WTC11 (cell line): ENCODE measurements around the gene STYK1. TPM values are rescaled to one million over a fixed set of nuclear protein-coding genes. Genes with fewer than 3 reads are reported as not detected.
"Not testable (repeated sequence)": the region's sequence is repeated elsewhere in the genome, so short reads cannot be mapped to it uniquely, and the experiment has no call there.

ENCODE experiments used
- ATAC-seq: fragments of 200-7000 bp; cut with Tn5 transposase; 2 replicates; pipeline ENCODE4 v1.10.0; 2021; ENCODE audit warnings: mild to moderate bottlenecking, moderate library complexity
- CTCF ChIA-PET: fragments of 300-600 bp; sonication (Branson Sonifier 250); formaldehyde crosslinking; loops from one replicate; lab custom pipeline; 2021; ENCODE audit warnings: antibody characterized with exemption; lab: Charles Lee
- POLR2A ChIA-PET: fragments of 350-600 bp; sonication (Branson Sonifier 250); formaldehyde crosslinking; loops from one replicate; lab custom pipeline; 2021; ENCODE audit warnings: antibody characterized with exemption; lab: Charles Lee
- DNase-seq: peaks from one replicate; pipeline ENCODE4 v3.0.0; 2021; ENCODE audit warnings: low spot score
- H3K27ac Mint-ChIP-seq: 2 replicates; pipeline ENCODE4 v1.8.0; 2021; ENCODE audit warnings: mixed read lengths
- H3K27me3 Mint-ChIP-seq: 2 replicates; pipeline ENCODE4 v1.8.0; 2021; ENCODE audit warnings: low read depth, mild to moderate bottlenecking, moderate library complexity, mixed read lengths
- H3K36me3 Mint-ChIP-seq: 2 replicates; pipeline ENCODE4 v1.8.0; 2021; ENCODE audit warnings: mixed read lengths
- H3K4me1 Mint-ChIP-seq: 2 replicates; pipeline ENCODE4 v1.8.0; 2022; ENCODE audit warnings: mixed read lengths
- H3K4me3 Mint-ChIP-seq: 2 replicates; pipeline ENCODE4 v1.8.0; 2021; ENCODE audit warnings: mild to moderate bottlenecking, moderate library complexity, mixed read lengths
- H3K9me3 Mint-ChIP-seq: 2 replicates; pipeline ENCODE4 v1.8.0; 2021; ENCODE audit warnings: mixed read lengths
- ATF6 ChIP-seq: sonication (generic); formaldehyde crosslinking; IDR thresholded peaks from 2 replicates; pipeline ENCODE4 v1.8.1; 2023; ENCODE audit warnings: mild to moderate bottlenecking, missing genetic modification reagents
- FOXP1 ChIP-seq: sonication (generic); formaldehyde crosslinking; IDR thresholded peaks from 2 replicates; pipeline ENCODE4 v1.8.0; 2022; ENCODE audit warnings: missing genetic modification reagents, mild to moderate bottlenecking, moderate library complexity, borderline replicate concordance
- MAX ChIP-seq: sonication (generic); formaldehyde crosslinking; IDR thresholded peaks from 2 replicates; pipeline ENCODE4 v1.8.0; 2022; ENCODE audit warnings: mild to moderate bottlenecking, missing genetic modification reagents
- MXD4 ChIP-seq: fragments of 250-450 bp; sonication (Bioruptor Pico); IDR thresholded peaks from 2 replicates; pipeline ENCODE4 v1.8.0; 2021; ENCODE audit warnings: mild to moderate bottlenecking, moderate library complexity, borderline replicate concordance
- NFE2L1 ChIP-seq: sonication (generic); formaldehyde crosslinking; IDR thresholded peaks from 2 replicates; pipeline ENCODE4 v1.8.1; 2023; ENCODE audit warnings: missing genetic modification reagents
- NR2C2 ChIP-seq: sonication (generic); formaldehyde crosslinking; IDR thresholded peaks from 2 replicates; pipeline ENCODE4 v1.8.0; 2022; ENCODE audit warnings: mild to moderate bottlenecking, missing genetic modification reagents
- RELA ChIP-seq: sonication (generic); formaldehyde crosslinking; IDR thresholded peaks from 2 replicates; pipeline ENCODE4 v1.8.1; 2022; ENCODE audit warnings: missing genetic modification reagents, mild to moderate bottlenecking, borderline replicate concordance
- SMAD3 ChIP-seq: sonication (generic); formaldehyde crosslinking; IDR thresholded peaks from 2 replicates; pipeline ENCODE4 v1.8.0; 2022; ENCODE audit warnings: missing genetic modification reagents, mild to moderate bottlenecking, borderline replicate concordance
- TCF7 ChIP-seq: sonication (generic); formaldehyde crosslinking; IDR thresholded peaks from 2 replicates; pipeline ENCODE4 v1.8.0; 2022; ENCODE audit warnings: mild to moderate bottlenecking, low read depth, missing genetic modification reagents, moderate library complexity
- ZNF671 ChIP-seq: fragments of 250-450 bp; sonication (Bioruptor Pico); IDR thresholded peaks from 2 replicates; pipeline ENCODE4 v1.8.0; 2021; ENCODE audit warnings: mild to moderate bottlenecking
- total RNA-seq: library from RNA; stranded (reverse); gene quantifications from 3 replicates; pipeline ENCODE4 v1.2.3, GENCODE V29; 2021
- TF ChIP-seq, protein P1 (sequence below): fragments of 250-450 bp; sonication (Bioruptor Pico); IDR thresholded peaks from 2 replicates; pipeline ENCODE4 v1.8.0; 2021; ENCODE audit warnings: mild to moderate bottlenecking
- TF ChIP-seq, protein P2 (sequence below): sonication (generic); formaldehyde crosslinking; conservative IDR thresholded peaks from 2 replicates; pipeline ENCODE4 v1.8.1; 2022; ENCODE audit warnings: mild to moderate bottlenecking, missing genetic modification reagents

The STYK1 gene
- total RNA-seq, 1 experiment from 2014 or later, result 1.6 TPM

DNA sequence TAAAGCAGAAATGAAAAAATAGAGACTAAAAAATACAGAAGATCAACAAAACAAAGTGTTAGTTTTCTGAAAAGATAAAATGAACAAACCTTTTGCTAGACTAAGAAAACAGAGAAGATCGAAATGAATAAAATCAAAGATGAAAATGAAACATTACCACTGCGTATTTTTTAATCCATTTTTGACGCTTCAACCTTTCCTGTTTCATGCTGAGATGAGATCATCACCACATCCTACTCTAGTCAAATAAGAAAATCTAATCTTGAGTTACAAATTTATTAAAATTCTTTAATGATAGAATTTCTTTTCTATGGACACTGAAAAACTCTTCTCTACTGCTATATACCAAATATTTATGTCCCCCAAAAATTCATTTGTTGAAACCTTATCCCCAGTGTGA is 91.1 kb downstream of the STYK1 start (continued):
- TF ChIP-seq ATF6, result no peak
- TF ChIP-seq ZNF671, result no peak
- TF ChIP-seq MXD4 (CRISPR knock-in tag), result no peak

GRCh38 chr12:10582133-10582532 is 91.7 kb downstream of the STYK1 start:
- H3K27ac Mint-ChIP-seq, H3K4me3 Mint-ChIP-seq, DNase-seq, H3K27me3 Mint-ChIP-seq, CTCF ChIA-PET, H3K4me1 Mint-ChIP-seq, POLR2A ChIA-PET, ATAC-seq: not testable (repeated sequence)
- H3K9me3 Mint-ChIP-seq, result peaks cover 35% of the 10 kb centered on the region
- peaks cover 36% of the 10 kb centered on the region for H3K36me3 Mint-ChIP-seq

DNA sequence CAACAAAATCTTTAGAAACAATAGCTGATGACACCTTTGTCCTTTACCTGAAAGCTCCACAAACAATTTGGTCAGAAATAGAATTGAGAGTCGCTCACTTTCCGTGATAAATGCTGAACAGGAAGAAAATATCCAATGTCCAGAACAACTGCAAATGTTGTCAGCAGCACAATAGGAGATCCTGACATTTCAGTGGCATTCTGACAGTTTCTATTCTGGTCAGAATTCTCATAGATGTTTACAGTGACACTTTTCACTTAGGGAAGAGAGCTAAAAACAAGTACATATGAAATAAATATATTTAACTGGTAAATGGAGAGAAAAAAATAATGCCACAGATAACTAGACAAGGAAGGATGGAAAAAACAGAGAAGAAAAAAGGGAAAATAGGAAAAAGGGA is 99.5 kb downstream of the STYK1 start:
- peaks cover 40% of the 10 kb centered on the region for H3K4me1 Mint-ChIP-seq
- H3K36me3 Mint-ChIP-seq, result peaks cover 24% of the 10 kb centered on the region
- ChIA-PET POLR2A (no interaction called here), CTCF (no interaction called here)
- peaks cover 29% of the 10 kb centered on the region for H3K9me3 Mint-ChIP-seq
- no peak for ATAC-seq
- no peaks in the 10 kb centered on the region for H3K27me3 Mint-ChIP-seq
- H3K27ac Mint-ChIP-seq, result no peak overlapping the region
- H3K4me3 Mint-ChIP-seq, result no peak overlapping the region
- no peak for DNase-seq
- TF ChIP-seq ATF6 (no peak), NR2C2 (CRISPR knock-in tag) (no peak), NFE2L1 (CRISPR knock-in tag) (no peak), TCF7 (CRISPR knock-in tag) (no peak), MAX (CRISPR knock-in tag) (no peak), SMAD3 (CRISPR knock-in tag) (no peak), FOXP1 (CRISPR knock-in tag) (no peak), RELA (CRISPR knock-in tag) (no peak)
- TF ChIP-seq, protein P1, sequence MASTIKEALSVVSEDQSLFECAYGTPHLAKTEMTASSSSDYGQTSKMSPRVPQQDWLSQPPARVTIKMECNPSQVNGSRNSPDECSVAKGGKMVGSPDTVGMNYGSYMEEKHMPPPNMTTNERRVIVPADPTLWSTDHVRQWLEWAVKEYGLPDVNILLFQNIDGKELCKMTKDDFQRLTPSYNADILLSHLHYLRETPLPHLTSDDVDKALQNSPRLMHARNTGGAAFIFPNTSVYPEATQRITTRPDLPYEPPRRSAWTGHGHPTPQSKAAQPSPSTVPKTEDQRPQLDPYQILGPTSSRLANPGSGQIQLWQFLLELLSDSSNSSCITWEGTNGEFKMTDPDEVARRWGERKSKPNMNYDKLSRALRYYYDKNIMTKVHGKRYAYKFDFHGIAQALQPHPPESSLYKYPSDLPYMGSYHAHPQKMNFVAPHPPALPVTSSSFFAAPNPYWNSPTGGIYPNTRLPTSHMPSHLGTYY (CRISPR knock-in tag), result no peak
- TF ChIP-seq, protein P2, sequence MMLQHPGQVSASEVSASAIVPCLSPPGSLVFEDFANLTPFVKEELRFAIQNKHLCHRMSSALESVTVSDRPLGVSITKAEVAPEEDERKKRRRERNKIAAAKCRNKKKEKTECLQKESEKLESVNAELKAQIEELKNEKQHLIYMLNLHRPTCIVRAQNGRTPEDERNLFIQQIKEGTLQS (CRISPR knock-in tag), result no peak

DNA sequence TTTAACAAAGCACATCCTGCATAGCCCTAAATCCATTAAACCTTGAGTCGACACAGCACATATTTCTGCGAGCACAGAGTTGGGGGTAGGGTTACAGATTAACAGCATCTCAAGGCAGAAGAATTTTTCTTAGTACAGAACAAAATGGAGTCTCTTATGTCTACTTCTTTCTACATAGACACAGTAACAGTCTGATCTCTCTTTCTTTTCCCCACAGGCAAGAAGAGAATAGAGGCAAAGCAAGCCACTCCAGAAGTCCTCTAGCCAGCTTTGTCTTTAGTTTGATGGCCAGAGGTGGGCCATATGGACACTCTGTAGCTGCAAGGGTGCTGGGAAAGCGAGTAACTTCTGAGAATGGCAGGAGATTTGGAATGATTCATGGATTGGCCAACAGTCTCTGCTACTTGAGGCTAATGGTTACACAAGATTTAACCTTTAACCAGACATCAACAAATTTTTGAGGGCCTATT is 101.8 kb downstream of the STYK1 start:
- CTCF ChIA-PET, DNase-seq, ATAC-seq, H3K4me3 Mint-ChIP-seq, H3K27me3 Mint-ChIP-seq, POLR2A ChIA-PET: not testable (repeated sequence)
- Mint-ChIP-seq H3K4me1 (peaks cover 34% of the 10 kb centered on the region), H3K36me3 (peaks cover 24% of the 10 kb centered on the region), H3K9me3 (peaks cover 29% of the 10 kb centered on the region), H3K27ac (0 out of 2 replicates have a peak overlapping the region, but pooled peaks have one; percentile 52)
